ENCODE data around the gene EHD4.

Gene EHD4

GRCh38 chr15:41858756-41859155, 113.6 kb downstream of the EHD4 start:
- DNase-seq (ENCODE audit: low read depth) = no peak

GRCh38 chr15:41857316-41857715, 115.0 kb downstream of the EHD4 start:
- DNase-seq (ENCODE audit: low read depth) = no peak

- no peak for DNase-seq (ENCODE audit: low read depth)
These were observed 115.6 kb downstream of the EHD4 start for GRCh38 chr15:41856716-41857115.

DNA sequence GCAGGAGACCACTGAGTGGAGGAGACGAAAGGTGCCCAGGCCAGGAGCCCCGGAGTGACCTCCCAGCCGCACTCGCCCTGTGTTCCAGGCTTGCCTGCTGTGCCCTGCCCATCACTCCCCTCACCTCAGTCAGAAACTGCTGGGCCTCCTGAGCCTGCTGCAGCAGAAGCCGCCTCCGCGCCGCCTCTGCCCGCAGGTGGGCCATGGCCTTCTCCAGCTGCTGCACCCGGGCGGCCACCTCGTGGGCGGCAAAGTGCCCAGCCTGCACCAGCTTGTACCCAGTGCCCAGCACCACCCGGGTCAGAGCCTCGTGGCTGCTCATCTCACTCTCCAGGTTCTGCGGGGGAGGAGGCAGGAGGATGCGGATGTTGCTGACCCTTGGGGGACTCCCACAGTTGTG, 116.1 kb downstream of the EHD4 start:
- DNase-seq (ENCODE audit: low read depth) = no peak

DNA sequence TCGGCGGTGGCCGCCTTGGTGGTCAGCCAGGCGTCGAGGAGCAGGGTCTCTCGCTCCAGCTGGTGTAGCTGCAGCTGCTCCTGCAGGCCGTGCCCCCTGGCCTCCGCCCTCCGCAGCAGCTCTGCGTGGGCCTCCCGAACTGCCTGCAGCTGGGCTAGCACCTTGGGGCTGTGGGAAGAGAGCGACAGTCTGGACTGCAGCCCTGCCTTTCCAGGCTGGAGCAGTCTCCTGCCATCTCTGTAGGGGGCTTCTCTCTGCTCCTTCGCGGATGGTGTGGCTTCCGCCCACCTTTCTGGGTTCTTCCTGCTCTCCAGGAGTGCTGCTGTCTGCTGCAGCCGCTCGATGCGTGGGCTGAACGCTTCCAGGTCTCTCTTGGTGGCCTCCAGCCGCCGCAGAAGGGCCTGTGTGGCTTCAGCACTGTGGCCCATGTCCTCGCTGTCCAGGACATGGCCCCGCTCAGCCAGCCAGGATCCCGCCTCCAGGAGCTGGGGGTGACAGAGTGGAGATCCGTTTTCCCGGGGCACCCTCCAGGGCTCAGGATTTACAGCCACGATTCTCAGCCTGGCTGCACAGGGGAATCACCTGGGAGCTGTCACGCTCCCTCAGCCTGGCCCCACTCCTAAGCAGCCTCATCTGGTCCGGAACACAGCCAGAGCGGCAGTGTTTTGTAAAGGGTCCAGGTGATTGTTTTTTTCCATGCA, 116.9 kb downstream of the EHD4 start:
- no peak for DNase-seq (ENCODE audit: low read depth)

GRCh38 chr15:41854443-41854842, 117.9 kb downstream of the EHD4 start:
- no peak for DNase-seq (ENCODE audit: low read depth)

DNA sequence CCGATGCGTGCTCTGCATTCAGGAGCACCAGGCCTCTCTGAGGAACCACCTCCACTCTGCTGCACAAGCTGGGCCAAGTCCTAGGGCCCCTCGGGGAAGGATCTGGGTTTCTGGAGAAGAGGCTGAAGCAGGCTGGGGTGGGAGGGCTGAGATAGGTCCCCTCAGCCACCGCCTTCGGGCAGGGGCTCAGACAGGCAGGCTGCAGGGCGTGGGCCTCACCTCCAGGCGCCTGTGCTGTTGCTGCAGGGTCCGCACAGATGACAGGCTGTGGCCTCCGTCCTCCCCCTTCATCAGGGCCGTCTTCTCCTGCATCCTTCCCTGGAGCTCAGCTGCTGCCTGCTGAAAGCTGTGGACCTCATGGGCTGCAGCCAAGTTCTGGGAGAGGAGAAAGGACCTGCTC, 118.5 kb downstream of the EHD4 start:
- no peak for DNase-seq (ENCODE audit: low read depth)

GRCh38 chr15:41852736-41853590, 119.4 kb downstream of the EHD4 start:
- DNase-seq (ENCODE audit: low read depth) = no peak

GRCh38 chr15:41851755-41852370, 120.5 kb downstream of the EHD4 start:
- no peak for DNase-seq (ENCODE audit: low read depth)

GRCh38 chr15:41851167-41851523, 121.2 kb downstream of the EHD4 start:
- DNase-seq (ENCODE audit: low read depth) = no peak

- no peak for DNase-seq (ENCODE audit: low read depth)
These were observed 121.7 kb downstream of the EHD4 start for GRCh38 chr15:41850482-41851166.

GRCh38 chr15:41849861-41850260, 122.5 kb downstream of the EHD4 start:
- no peak for DNase-seq (ENCODE audit: low read depth)

GRCh38 chr15:41849204-41849603, 123.2 kb downstream of the EHD4 start:
- no peak for DNase-seq (ENCODE audit: low read depth)

DNA sequence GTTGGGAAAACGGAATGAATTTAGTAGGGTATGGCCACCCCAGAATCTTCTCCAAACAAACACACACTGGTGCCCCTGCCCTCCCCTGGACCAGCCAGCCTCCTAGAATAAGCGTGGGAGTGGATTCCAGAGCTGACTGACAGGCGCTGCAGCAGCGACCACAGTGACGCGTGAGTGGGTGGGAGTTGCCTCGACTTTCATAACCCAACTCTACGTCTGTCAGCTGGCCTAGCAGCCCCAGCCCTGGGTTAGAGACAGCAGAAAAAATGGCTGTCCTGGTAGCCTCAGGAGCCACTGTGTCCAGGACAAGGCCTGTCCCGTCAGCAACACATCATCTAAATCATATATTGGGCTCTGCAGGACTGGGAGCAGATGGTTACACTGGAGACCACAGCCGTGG, 123.7 kb downstream of the EHD4 start:
- DNase-seq (ENCODE audit: low read depth) = no peak

DNA sequence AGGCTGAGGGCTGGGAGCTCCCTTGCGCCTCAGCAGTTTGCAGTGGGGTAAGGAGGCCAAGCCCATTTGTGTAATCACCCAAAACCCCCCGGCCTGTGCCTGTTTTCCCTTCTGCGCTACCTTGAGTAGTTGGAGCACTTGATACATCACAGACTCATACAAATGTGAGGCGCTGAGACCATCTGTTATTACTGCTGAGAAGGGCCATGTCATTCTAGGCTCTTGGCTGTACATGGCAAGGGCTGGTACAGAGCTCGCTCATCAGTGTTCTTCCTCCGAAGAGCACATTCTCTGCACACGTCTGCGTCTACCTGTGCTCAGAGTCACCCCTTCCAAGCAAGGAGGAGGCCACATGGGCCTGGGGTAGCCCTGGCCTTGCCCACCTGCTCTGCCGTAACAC, 124.4 kb downstream of the EHD4 start:
- DNase-seq (ENCODE audit: low read depth) = no peak

DNA sequence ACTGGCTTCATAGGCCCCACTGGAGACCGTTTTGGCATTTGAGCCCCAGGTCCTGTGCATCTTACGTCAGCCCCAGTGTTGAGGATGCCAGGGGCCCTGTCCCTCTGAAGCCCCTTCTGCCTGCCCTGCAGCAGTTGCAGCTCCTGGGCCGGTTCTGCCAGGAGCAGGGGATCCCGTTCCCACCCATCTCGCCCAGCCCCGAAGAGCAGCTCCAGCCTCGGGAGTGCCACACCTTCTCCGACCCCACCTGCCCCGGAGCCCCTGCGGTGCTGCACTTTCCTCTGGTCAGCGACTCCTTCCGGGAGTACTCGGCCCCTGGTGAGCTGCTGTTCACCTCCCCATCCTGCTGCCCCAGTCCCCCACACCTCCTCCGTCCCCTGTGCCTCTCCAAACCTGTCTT, 125.2 kb downstream of the EHD4 start:
- DNase-seq (ENCODE audit: low read depth) = no peak

Measured in HS-5 (cell line).